ENCODE results near the gene IPCEF1. TPM values are rescaled to one million over a fixed set of nuclear protein-coding genes. Genes with fewer than 3 reads are reported as not detected.
A peak's percentile ranks its signal among the peaks of the same experiment; 100 is the strongest.

The IPCEF1 gene
- total and polyA plus RNA-seq, 8 donors = 2.4 to 6.9 (median 5.4) TPM

GRCh38 chr6:154252678-154253077 lies 103.9 kb downstream of the IPCEF1 start:
- Histone ChIP-seq H3K4me1 (peaks cover 0 to 59% of the 10 kb centered on the region in 2 donors), H3K36me3 (no peaks in the 10 kb centered on the region), H3K4me3 (no peak overlapping the region), H3K9me3 (no peaks in the 10 kb centered on the region), H3K27me3 (no peaks in the 10 kb centered on the region), H3K27ac (peak overlapping the region in 1 of 2 donors; percentile 6)
- intact Hi-C loops (cut with DNase I) = no loop called here
- ATAC-seq (no peak), DNase-seq (peak in 1 of 4 donors; percentile 53)
- no peak for TF ChIP-seq CTCF (IDR thresholded peaks at IDR 0.05)

- Histone ChIP-seq H3K4me3 (no peak overlapping the region), H3K27me3 (no peaks in the 10 kb centered on the region), H3K36me3 (no peaks in the 10 kb centered on the region), H3K4me1 (peaks cover 0 to 55% of the 10 kb centered on the region in 2 donors), H3K27ac (no peak overlapping the region), H3K9me3 (no peaks in the 10 kb centered on the region)
- TF ChIP-seq CTCF (IDR thresholded peaks at IDR 0.05) = no peak
- ATAC-seq (no peak), DNase-seq (no peak)
- intact Hi-C loops (cut with DNase I) = no loop called here
Measured at GRCh38 chr6:154251116-154251515, 105.5 kb downstream of the IPCEF1 start.

GRCh38 chr6:154249499-154250298 lies 106.9 kb downstream of the IPCEF1 start:
- no peak for TF ChIP-seq CTCF (IDR thresholded peaks at IDR 0.05)
- no peak for DNase-seq
- ATAC-seq = no peak
- no peak overlapping the region for H3K4me3 ChIP-seq
- H3K27me3 ChIP-seq = no peaks in the 10 kb centered on the region
- H3K36me3 ChIP-seq = no peaks in the 10 kb centered on the region
- H3K9me3 ChIP-seq = no peaks in the 10 kb centered on the region
- intact Hi-C loops (cut with DNase I) = no loop called here
- peaks cover 0 to 59% of the 10 kb centered on the region in 2 donors for H3K4me1 ChIP-seq
- H3K27ac ChIP-seq = peak overlapping the region in 1 of 2 donors; percentile 68

GRCh38 chr6:154247119-154247861 lies 109.3 kb downstream of the IPCEF1 start:
- H3K36me3 ChIP-seq = no peaks in the 10 kb centered on the region
- peak overlapping the region; percentile 6 to 29 for H3K4me3 ChIP-seq
- ATAC-seq (peak; percentile 37), DNase-seq (no peak)
- no peaks in the 10 kb centered on the region for H3K27me3 ChIP-seq
- intact Hi-C loops (cut with DNase I) = no loop called here
- peaks cover 0 to 52% of the 10 kb centered on the region in 2 donors for H3K4me1 ChIP-seq
- peak overlapping the region; percentile 15 to 76 for H3K27ac ChIP-seq
- no peak for TF ChIP-seq CTCF (IDR thresholded peaks at IDR 0.05)
- H3K9me3 ChIP-seq = no peaks in the 10 kb centered on the region

GRCh38 chr6:154246723-154247118 lies 109.9 kb downstream of the IPCEF1 start:
- DNase-seq (no peak), ATAC-seq (no peak)
- peak overlapping the region; percentile 6 to 29 for H3K4me3 ChIP-seq
- intact Hi-C loops (cut with DNase I) = no loop called here
- no peaks in the 10 kb centered on the region for H3K36me3 ChIP-seq
- no peaks in the 10 kb centered on the region for H3K27me3 ChIP-seq
- peaks cover 0 to 48% of the 10 kb centered on the region in 2 donors for H3K4me1 ChIP-seq
- no peak for TF ChIP-seq CTCF (IDR thresholded peaks at IDR 0.05)
- H3K27ac ChIP-seq = peak overlapping the region; percentile 15 to 76
- no peaks in the 10 kb centered on the region for H3K9me3 ChIP-seq
